Uterus (tissue), 2 donors: ENCODE data around the gene CLCN3.
A peak's percentile ranks its signal among the peaks of the same experiment; 100 is the strongest.

Experiments used
- CTCF ChIP-seq, 4 experiments: fragments of 200-600 bp in 2 of 4; fragments of 450-650 bp in 2 of 4; sonication (generic) in 2 of 4; IDR thresholded peaks; one replicate each; pipeline ENCODE4 v1.5.1; 2016 to 2019; ENCODE audit warnings: antibody characterized with exemption in 4 of 4, mild to moderate bottlenecking in 2 of 4, moderate library complexity in 1 of 4
- POLR2A ChIP-seq, 2 donors: fragments of 450-650 bp; IDR thresholded peaks; one replicate each; pipeline ENCODE4 v1.6.1; 2016; ENCODE audit warnings: antibody characterized with exemption in 2 of 2, mild to moderate bottlenecking in 1 of 2, moderate library complexity in 1 of 2

DNA sequence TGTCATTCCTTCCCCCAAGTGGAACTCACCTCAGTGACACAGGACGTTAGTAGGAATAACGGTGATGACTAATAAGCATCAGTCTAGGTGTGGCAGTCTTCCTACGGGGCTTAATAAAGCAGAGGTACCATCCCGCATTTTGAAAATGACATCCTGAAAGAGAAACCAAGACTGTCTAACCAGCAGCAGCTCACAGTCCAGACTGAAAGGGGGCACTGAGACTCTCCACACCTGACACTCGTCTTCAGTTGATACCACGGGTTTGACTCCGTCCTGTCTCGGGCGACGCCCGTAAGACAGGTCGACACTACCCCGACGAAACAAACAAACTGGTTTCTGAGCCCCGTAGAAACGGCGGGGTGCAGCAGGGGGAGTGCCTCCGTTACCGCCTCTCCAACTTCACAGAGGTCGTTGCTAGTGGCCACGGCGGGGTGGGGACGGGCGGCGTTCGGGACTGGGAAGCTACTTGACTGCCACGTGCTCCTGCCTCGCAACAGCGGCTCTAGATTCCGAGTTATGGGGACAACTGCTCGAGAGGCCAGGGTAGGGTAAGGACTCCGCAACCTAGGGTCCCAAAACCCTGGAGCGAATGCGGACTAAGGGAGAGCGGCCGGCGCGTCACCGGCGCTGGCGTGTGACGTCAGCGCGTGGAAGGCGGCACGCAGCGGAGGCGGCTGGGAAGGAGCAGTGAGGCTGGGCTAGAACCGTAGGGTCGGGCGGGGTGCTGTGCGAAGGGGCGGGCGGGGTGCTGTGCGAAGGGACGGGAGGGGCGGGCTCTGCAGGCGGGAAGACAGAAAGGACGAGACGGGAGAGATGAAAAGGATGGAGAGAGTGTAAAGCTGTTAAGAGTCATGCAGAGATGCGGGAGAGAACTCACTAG is 8.1 kb upstream of the CLCN3 start, which contains the start of gene NEK1:
- TF ChIP-seq POLR2A (IDR thresholded peaks at IDR 0.05) (peak; percentile 79 to 90), CTCF (IDR thresholded peaks at IDR 0.05) (peak in 1 of 4 experiments; percentile 17)
